ENCODE results near the gene ARMC9.

The ARMC9 gene

GRCh38 chr2:231204581-231204980 lies 6.2 kb downstream of the ARMC9 start:
- no peak for DNase-seq

GRCh38 chr2:231207734-231208133 lies 9.3 kb downstream of the ARMC9 start:
- no peak for DNase-seq

- no peak for DNase-seq
Observed at GRCh38 chr2:231210782-231211181, 12.4 kb downstream of the ARMC9 start.

- DNase-seq, result no peak
Observed at GRCh38 chr2:231211486-231211885, 13.1 kb downstream of the ARMC9 start.

- no peak for DNase-seq
Observed at GRCh38 chr2:231212329-231212845, 14.0 kb downstream of the ARMC9 start.

- no peak for DNase-seq
Observed at GRCh38 chr2:231213931-231214642, 15.7 kb downstream of the ARMC9 start.

GRCh38 chr2:231218366-231218765 lies 19.9 kb downstream of the ARMC9 start:
- DNase-seq, result no peak

GRCh38 chr2:231219289-231219688 lies 20.9 kb downstream of the ARMC9 start:
- DNase-seq, result no peak

GRCh38 chr2:231221761-231222160 lies 23.3 kb downstream of the ARMC9 start:
- DNase-seq, result no peak

- DNase-seq, result no peak
Observed at GRCh38 chr2:231222318-231223000, 24.0 kb downstream of the ARMC9 start.

GRCh38 chr2:231223001-231223375 lies 24.6 kb downstream of the ARMC9 start:
- DNase-seq, result no peak

GRCh38 chr2:231223458-231223976 lies 25.1 kb downstream of the ARMC9 start:
- DNase-seq, result no peak

- DNase-seq, result peak; percentile 94
Observed at GRCh38 chr2:231227310-231228162, 29.1 kb downstream of the ARMC9 start.

- no peak for DNase-seq
Observed at GRCh38 chr2:231228223-231228622, 29.8 kb downstream of the ARMC9 start.

GRCh38 chr2:231228974-231229529 lies 30.6 kb downstream of the ARMC9 start:
- peak; percentile 44 for DNase-seq

- DNase-seq, result peak; percentile 92
Observed at GRCh38 chr2:231235217-231235616, 36.8 kb downstream of the ARMC9 start.

GRCh38 chr2:231238689-231239088 lies 40.3 kb downstream of the ARMC9 start:
- peak; percentile 70 for DNase-seq

GRCh38 chr2:231239751-231240150 lies 41.3 kb downstream of the ARMC9 start:
- no peak for DNase-seq

- no peak for DNase-seq
Observed at GRCh38 chr2:231241755-231242507, 43.5 kb downstream of the ARMC9 start.

- DNase-seq, result no peak
Observed at GRCh38 chr2:231243866-231244265, 45.4 kb downstream of the ARMC9 start.

- DNase-seq, result no peak
Observed at GRCh38 chr2:231244382-231245248, 46.2 kb downstream of the ARMC9 start.

All from hematopoietic multipotent progenitor cell treated with erythropoietin and hydrocortisone succinate and interleukin-3 and kit ligand, for 6 days (in vitro differentiated cells).